HTERT RPE-1 (cell line): ENCODE data around the gene DLGAP1.

ENCODE experiments used
- in situ Hi-C: fragments of 300-500 bp; cut with MboI; formaldehyde crosslinking; loops from 4 replicates; pipeline ENCODE4 v1.14.3; 2020; ENCODE audit warnings: low sequenced_read_pairs

The DLGAP1 gene

GRCh38 chr18:3747176-3747973 lies 707.7 kb downstream of the DLGAP1 start:
- in situ Hi-C loops: no loop called here

- in situ Hi-C loops: no loop called here
These were observed 712.6 kb downstream of the DLGAP1 start for GRCh38 chr18:3742541-3742940.

- in situ Hi-C loops: no loop called here
These were observed 713.8 kb downstream of the DLGAP1 start for GRCh38 chr18:3741333-3741732.

GRCh38 chr18:3728704-3729437 lies 726.2 kb downstream of the DLGAP1 start:
- in situ Hi-C loops: no loop called here

- in situ Hi-C loops: no loop called here
These were observed 727.8 kb downstream of the DLGAP1 start for GRCh38 chr18:3727274-3727673.

GRCh38 chr18:3726238-3726951 lies 728.7 kb downstream of the DLGAP1 start:
- in situ Hi-C loops: no loop called here

- in situ Hi-C loops: no loop called here
These were observed 730.0 kb downstream of the DLGAP1 start for GRCh38 chr18:3725115-3725514.

- in situ Hi-C loops: no loop called here
These were observed 731.6 kb downstream of the DLGAP1 start for GRCh38 chr18:3723554-3723953.

- in situ Hi-C loops: no loop called here
These were observed 732.3 kb downstream of the DLGAP1 start for GRCh38 chr18:3722649-3723433.

GRCh38 chr18:3721771-3722648 lies 733.1 kb downstream of the DLGAP1 start:
- in situ Hi-C loops: no loop called here

GRCh38 chr18:3720818-3721545 lies 734.1 kb downstream of the DLGAP1 start:
- in situ Hi-C loops: no loop called here

- in situ Hi-C loops: no loop called here
These were observed 734.9 kb downstream of the DLGAP1 start for GRCh38 chr18:3720159-3720558.

GRCh38 chr18:3717376-3718025 lies 737.6 kb downstream of the DLGAP1 start:
- in situ Hi-C loops: no loop called here

- in situ Hi-C loops: no loop called here
These were observed 738.9 kb downstream of the DLGAP1 start for GRCh38 chr18:3716116-3716660.

GRCh38 chr18:3715231-3716080 lies 739.7 kb downstream of the DLGAP1 start:
- in situ Hi-C loops: no loop called here

- in situ Hi-C loops: no loop called here
These were observed 741.4 kb downstream of the DLGAP1 start for GRCh38 chr18:3713708-3714107.

GRCh38 chr18:3713166-3713565 lies 741.9 kb downstream of the DLGAP1 start:
- in situ Hi-C loops: no loop called here

- in situ Hi-C loops: no loop called here
These were observed 742.6 kb downstream of the DLGAP1 start for GRCh38 chr18:3712491-3712890.
